ENCODE results near the gene TSPY4.
"Not testable (repeated sequence)": the region's sequence is repeated elsewhere in the genome, so short reads cannot be mapped to it uniquely, and the experiment has no call there.

The TSPY4 gene, protein sequence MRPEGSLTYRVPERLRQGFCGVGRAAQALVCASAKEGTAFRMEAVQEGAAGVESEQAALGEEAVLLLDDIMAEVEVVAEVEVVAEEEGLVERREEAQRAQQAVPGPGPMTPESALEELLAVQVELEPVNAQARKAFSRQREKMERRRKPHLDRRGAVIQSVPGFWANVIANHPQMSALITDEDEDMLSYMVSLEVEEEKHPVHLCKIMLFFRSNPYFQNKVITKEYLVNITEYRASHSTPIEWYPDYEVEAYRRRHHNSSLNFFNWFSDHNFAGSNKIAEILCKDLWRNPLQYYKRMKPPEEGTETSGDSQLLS

DNA sequence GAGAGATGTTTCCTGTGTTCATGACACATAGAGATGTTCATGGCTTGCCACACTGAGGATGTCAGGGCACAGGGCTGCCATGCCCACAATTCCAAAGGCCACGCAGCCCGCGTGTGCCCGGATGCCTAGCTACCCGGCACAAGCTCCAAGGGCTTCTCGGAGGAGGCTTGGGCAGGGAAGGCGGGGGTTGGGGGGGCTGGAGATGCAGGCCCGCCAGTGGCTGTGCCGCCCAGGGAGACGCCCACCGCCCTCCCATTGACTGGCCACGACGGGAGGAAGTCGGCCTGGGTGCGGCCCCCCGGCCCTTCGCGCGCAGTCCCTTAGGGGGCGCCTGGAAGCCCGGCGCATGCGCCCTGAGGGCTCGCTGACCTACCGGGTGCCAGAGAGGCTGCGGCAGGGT lies at the start of gene TSPY4:
TSS of gene TSPY4 (plus strand) at position 301 of the 400 bp plus-strand sequence. CDS start at position 347, 46 bp downstream.
- DNase-seq, result not testable (repeated sequence)

- DNase-seq, result no peak
Measured at GRCh38 chrY:9320996-9321395, 16.3 kb upstream of the TSPY4 start.

GRCh38 chrY:9357497-9357896 lies 20.2 kb downstream of the TSPY4 start, which contains the start of gene TSPY8:
Gene TSPY8, plus strand, starts transcription at chrY:9357797. Its CDS starts 46 bp downstream, at chrY:9357843.
- DNase-seq, result not testable (repeated sequence)

Measured in activated naive CD4-positive, alpha-beta T cell treated with anti-CD3 and anti-CD28 coated beads, Interleukin-2, amount 50 U/mL, for 16 hours (primary cell).